ENCODE data around the gene CCDC88B.
"Not testable (repeated sequence)": the region's sequence is repeated elsewhere in the genome, so short reads cannot be mapped to it uniquely, and the experiment has no call there.

The CCDC88B gene

GRCh38 chr11:64305691-64306562 lies 34.1 kb upstream of the CCDC88B start:
- peak; percentile 60 for DNase-seq

DNA sequence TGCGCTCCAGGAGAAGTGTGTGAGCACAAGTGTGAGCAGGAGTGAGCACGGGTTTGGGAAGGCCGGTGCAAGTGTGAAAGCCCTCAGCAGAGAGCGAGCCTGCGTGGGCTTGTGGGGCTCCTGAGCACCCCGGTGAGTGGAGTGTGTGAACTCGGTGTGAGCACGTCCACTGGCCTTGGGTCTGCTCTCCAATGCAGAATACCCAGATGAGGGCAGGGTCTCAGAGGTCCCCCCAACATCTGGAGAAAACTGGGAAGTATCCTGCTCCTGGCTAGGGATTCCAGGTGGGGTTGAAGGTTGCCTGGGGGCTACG lies 33.5 kb upstream of the CCDC88B start:
- DNase-seq = no peak

DNA sequence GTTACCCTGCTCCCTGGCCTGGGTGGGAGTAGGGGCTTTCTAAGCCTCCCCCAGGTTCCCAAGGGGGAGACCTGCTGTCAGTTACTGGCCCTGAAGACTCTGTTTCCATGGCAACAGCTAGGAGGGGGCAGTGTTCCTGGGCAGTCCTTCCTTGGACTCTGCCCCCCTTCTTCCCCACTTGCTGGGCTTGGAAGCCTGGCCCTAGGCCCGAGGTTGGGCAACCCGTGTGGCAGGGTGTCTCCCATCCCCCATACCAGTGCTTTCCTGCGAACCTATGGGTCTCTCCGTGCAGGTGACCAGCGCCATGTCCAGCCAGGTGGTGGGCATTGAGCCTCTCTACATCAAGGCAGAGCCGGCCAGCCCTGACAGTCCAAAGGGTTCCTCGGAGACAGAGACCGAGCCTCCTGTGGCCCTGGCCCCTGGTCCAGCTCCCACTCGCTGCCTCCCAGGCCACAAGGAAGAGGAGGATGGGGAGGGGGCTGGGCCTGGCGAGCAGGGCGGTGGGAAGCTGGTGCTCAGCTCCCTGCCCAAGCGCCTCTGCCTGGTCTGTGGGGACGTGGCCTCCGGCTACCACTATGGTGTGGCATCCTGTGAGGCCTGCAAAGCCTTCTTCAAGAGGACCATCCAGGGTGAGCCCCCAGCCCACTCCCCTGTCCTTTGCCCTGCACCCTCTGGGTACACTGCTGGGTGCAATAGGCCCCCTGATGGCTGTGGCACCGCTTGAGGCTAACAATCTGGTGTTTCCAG lies 33.0 kb upstream of the CCDC88B start:
- DNase-seq = no peak

DNA sequence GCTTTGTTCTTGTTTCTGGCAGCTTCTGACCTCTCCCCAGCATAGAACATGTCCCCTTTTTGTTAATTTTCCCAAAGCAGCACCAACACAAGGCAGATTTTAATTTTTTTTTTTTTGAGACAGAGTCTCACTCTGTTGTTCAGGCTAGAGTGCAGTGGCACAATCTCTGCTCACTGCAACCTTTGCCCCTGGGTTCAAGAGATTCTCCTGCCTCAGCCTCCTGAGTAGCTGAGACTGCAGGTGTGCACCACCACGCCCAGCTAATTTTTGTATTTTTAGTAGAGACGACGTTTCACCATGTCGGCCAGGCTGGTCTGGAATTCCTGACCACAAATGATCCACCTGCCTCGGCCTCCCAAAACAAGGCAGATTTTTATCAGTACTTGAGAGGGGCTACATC lies 32.2 kb upstream of the CCDC88B start:
- DNase-seq = not testable (repeated sequence)

- DNase-seq = no peak
Observed at GRCh38 chr11:64312947-64313346, 27.1 kb upstream of the CCDC88B start.

GRCh38 chr11:64313491-64314145 lies 26.4 kb upstream of the CCDC88B start:
- no peak for DNase-seq

DNA sequence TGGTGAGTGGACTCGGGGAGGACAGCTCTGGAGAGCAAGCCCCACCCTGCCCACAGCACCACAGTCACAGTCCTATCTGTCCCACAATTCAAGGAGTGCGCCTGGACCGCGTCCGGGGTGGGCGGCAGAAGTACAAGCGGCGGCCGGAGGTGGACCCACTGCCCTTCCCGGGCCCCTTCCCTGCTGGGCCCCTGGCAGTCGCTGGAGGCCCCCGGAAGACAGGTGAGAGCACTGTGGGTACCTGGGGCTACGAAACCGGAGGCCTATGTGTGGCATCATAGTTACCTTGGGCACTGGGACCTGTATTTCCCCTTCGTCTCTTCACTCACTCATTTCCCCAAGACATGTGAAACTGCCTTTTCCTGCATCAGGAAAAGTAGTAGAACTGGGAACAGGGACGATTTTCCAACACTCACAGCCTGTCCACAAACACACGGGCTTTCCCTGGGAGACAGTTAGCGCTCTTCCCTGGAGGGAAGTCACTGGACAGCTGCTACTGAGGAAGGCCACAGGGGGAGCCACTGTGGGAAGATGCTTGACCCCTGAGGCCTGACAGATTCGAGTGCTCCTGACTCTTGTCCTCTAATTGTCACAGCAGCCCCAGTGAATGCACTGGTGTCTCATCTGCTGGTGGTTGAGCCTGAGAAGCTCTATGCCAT lies 25.7 kb upstream of the CCDC88B start:
- no peak for DNase-seq

GRCh38 chr11:64314805-64315561 lies 25.0 kb upstream of the CCDC88B start:
- no peak for DNase-seq

DNA sequence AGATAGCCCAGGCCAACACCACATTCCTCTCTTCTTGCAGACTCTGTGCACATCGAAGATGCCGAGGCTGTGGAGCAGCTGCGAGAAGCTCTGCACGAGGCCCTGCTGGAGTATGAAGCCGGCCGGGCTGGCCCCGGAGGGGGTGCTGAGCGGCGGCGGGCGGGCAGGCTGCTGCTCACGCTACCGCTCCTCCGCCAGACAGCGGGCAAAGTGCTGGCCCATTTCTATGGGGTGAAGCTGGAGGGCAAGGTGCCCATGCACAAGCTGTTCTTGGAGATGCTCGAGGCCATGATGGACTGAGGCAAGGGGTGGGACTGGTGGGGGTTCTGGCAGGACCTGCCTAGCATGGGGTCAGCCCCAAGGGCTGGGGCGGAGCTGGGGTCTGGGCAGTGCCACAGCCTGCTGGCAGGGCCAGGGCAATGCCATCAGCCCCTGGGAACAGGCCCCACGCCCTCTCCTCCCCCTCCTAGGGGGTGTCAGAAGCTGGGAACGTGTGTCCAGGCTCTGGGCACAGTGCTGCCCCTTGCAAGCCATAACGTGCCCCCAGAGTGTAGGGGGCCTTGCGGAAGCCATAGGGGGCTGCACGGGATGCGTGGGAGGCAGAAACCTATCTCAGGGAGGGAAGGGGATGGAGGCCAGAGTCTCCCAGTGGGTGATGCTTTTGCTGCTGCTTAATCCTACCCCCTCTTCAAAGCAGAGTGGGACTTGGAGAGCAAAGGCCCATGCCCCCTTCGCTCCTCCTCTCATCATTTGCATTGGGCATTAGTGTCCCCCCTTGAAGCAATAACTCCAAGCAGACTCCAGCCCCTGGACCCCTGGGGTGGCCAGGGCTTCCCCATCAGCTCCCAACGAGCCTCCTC lies 24.1 kb upstream of the CCDC88B start:
- DNase-seq = not testable (repeated sequence)

DNA sequence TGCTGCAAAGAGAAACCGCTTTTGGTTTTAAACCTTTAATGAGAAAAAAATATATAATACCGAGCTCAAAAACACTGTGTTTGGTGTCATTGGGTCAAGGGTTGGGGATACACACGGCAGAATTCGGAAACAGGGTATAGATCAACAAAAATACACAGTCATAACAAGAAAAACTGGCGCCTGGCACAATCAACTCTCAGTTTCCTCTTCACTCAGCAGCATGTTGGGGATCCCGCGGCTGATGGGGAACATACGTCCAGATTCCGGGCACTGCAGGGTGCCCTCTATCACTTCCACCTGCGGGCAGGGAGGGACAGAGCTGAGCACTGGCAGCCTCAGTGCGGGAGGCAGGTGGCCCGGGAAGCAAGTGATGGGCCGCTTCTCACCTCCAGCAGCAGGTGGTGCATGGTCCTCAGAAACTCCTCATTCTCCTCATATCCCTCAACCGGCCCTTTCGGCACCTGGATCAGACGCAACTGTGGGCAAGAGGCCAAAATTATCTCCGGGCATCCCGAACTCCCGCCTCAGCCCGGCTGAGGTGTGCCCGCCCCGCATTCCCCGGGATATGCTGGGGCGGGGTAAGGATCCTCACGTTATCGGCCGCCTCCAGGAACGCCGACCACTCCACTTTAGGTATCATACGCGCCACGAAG lies 23.2 kb upstream of the CCDC88B start:
- peak; percentile 82 for DNase-seq

DNA sequence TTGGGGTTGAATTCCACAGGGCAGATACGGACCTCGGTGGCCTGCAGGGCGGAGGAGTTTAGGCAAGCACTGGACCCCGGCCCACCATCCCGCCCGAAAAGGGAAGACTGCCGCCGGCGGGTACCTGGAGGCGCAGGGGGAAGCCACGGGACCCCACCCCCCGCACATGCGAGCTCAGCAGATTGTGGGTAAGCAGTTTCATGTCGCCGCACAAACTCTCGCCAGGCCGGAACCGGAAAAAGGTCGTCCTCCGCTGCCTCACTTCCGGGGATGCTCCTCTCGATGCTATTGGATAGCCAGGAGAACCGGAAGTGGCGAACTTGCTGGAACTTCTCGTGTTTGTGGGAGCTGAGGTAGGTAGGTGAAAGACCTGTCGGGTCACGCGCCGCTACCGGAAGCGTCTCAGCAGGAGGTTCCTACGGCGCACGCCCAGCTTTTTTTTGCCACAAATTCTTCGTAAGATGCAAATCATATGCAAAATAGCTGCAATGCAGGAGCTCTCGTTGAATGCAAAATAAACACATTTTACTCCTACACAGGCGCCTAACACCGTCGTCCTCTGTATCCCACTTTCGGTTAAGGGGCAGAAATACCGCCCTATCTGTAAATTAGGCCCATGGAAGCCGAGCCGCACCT lies 22.6 kb upstream of the CCDC88B start, which contains the start of gene TRMT112:
Gene TRMT112, minus strand, starts transcription at position 235 of the 636 bp plus-strand sequence. Its CDS starts 33 bp downstream, at position 202.
- peak; percentile 99 for DNase-seq

GRCh38 chr11:64317961-64318765 lies 21.8 kb upstream of the CCDC88B start, which contains the start of gene PRDX5:
Gene PRDX5, plus strand, starts transcription at chr11:64318121. Its CDS starts 95 bp downstream, at chr11:64318216.
- DNase-seq = peak; percentile 97

DNA sequence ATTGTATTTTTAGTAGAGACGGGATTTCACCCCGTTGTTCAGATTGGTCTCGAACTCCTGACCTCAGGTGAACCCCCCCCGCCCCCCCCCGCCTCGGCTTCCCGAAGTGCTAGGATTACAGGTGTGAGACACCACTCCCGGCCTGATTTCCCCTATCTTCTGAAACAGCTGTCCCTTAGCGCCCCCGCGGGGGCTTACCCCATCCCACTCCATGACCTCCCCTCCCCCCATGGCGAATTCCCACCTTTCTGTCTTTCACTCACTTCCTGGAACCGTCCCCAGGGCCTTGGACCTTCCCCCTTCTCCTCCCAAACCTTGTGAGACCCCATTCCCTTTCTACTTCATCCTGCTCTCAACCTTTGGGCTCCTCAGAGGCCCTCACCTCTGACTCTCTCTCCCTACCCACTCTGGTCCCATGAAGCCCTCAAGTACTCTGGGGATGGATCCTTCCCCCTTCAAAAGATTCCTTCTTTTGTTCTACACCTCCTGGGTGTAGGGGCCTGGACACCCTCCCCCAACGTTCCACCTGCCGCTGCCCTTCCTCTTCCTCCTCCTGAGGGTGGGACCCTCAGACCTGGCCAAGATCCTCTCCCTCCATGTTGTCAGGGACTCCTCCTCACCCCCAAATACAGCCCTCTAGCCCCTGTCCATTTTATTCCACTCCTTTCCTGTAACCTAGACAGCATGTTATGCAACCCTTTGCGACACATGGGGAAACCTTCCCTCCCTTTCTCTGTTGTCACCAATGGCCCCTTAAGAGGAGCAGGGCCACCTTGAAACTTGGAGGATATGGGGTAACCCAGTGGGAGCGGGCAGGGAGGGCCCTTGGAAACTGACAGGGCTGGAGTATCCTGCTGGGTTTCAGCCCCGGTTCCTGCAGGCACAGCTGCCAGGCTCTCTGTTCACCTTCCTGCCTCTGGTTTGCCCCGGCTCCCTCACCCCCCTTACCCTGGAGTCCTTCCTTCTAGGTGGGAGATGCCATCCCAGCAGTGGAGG lies 20.9 kb upstream of the CCDC88B start:
- peak; percentile 29 for DNase-seq

GRCh38 chr11:64320556-64320955 lies 19.4 kb upstream of the CCDC88B start:
- DNase-seq = no peak

- no peak for DNase-seq
Observed at GRCh38 chr11:64321026-64321425, 19.0 kb upstream of the CCDC88B start.

DNA sequence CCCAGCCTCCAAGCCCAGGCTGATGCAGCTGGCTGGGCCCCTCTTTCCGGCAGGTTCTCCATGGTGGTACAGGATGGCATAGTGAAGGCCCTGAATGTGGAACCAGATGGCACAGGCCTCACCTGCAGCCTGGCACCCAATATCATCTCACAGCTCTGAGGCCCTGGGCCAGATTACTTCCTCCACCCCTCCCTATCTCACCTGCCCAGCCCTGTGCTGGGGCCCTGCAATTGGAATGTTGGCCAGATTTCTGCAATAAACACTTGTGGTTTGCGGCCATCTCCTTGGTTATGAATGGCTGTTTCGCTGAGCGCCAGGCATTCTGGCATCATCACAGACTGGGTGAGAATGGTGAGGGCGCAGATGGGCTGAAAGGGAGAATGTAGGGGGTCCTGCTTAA lies 18.5 kb upstream of the CCDC88B start:
- DNase-seq = peak; percentile 66

- no peak for DNase-seq
Observed at GRCh38 chr11:64322925-64323260, 17.1 kb upstream of the CCDC88B start.

- DNase-seq = no peak
Observed at GRCh38 chr11:64323373-64323772, 16.6 kb upstream of the CCDC88B start.

Data from NCI-H2171 treated with DMSO at 0.1 percent for 48 hours (cell line).